ENCODE data around the gene TRIP11. TPM values are rescaled to one million over a fixed set of nuclear protein-coding genes. Genes with fewer than 3 reads are reported as not detected.

Gene TRIP11
- total RNA-seq, 1 donor from 2014 or later: 23.8 TPM

DNA sequence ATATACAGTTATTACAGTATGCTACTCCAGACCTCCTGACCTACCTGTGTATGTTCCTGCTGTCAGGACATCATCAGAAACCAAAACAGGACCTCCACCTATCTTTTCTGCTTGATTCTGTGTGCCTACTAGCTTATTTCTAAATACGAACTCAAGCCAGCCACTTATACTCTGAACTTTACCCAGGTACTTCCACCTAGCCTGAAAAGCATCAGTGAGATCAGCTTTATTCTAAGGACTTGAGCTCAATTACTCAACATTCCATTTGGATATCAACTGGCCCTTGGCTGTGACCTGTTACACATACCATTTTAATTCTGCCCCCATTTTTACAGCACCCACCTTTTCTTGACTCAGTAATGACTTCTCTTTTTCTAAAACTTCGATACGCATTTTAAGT, 29.2 kb downstream of the TRIP11 start:
- no peak for DNase-seq (ENCODE audit: low read depth in 2 of 2)

DNA sequence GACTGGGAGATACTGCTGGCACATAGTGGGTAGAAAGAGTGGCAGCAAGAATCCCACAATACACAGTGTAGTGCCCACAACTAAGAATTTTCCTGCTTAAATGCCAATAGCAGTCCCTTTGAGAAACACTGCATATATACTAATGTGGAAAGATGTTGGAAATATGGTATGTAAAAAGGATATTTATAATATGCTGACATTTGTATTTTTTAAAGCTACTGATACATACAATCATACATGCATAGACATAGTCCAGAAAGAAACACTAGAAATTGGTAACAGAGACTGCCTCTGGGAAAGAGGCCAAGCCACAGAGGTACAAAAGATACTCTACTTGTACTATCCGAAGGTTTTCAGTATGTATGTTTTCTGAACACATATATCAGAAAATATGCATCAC, 30.3 kb downstream of the TRIP11 start:
- no peak for DNase-seq (ENCODE audit: low read depth in 2 of 2)

DNA sequence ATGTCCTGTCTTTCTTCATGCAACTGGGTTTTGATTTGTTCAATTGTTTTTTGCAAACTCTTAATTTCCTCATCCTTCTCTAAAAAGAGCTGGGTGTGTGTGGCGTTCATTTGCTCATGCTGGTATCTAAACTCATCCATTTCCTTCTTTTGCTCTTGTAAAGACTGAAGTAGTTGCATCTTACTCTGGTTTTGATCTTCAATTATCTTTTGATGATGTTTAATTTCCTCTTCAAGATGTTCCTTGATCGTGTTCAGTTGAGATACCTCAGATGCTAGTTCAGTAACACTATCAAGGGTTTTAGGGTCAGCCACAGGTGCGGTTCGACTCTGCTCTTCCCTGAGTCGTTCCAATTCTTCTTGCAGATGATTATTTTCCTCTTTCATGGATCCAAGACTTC, 34.8 kb downstream of the TRIP11 start:
- DNase-seq (ENCODE audit: low read depth in 2 of 2): no peak

DNA sequence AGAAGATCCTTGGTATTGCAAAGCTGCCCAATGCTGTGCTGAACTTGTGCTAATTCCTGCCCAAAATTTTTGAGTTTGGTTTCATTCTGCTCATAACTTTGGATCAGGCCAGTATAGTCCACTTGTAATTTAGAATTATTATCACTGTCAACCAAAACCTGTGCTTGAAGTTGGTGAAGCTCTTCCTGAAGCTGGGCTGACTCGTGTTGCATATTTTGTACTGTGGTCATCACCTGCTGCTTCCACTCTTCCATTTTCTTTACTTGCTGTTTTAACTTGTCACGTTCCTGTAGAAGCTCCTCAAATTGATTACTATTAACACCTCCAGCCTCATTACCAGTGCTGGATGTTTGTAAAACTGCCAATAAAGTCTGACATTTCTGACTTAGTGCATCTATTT, 35.8 kb downstream of the TRIP11 start:
- no peak for DNase-seq (ENCODE audit: low read depth in 2 of 2)

DNA sequence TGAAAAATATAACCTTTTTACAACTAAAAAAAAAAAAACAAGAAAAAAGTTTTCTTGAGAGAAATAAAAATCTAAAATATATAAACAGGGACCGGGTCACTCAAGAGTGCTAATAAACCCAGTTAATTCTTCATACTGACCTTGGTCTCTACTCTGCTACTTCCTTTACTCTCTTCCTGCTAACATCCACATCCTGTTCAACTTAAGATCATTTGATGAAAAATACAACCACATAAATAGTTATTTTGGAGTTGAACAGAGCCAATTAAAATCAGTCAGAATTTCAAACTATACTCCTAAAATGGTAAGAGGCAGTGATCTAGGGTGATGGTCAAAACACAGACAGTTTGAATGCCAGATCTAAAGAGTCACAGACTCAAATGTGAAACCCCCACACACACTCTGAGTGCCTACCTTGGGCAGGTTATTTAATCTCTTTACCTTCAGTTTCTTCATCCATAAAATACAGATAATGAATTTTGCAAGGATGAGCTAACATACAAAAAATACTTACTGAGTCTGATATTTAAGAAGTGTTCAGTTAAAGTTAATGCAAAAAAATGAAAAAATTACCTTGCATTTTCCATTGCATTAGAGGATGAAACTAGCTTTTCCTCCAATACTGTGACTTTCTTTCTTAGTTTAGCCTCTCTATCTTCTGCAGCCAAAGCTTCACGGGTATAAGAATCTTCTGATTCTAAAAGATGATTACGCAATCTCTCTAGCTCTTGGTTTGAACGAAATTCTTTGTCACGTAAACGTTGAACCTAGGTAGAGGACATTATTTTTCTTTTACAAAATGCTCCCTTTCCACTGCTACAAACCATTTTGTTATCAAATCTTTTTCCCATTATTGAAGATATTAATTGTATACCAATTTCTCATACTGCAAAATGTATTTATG, 40.9 kb downstream of the TRIP11 start:
- DNase-seq (ENCODE audit: low read depth in 2 of 2): peak; percentile 7 to 46

DNA sequence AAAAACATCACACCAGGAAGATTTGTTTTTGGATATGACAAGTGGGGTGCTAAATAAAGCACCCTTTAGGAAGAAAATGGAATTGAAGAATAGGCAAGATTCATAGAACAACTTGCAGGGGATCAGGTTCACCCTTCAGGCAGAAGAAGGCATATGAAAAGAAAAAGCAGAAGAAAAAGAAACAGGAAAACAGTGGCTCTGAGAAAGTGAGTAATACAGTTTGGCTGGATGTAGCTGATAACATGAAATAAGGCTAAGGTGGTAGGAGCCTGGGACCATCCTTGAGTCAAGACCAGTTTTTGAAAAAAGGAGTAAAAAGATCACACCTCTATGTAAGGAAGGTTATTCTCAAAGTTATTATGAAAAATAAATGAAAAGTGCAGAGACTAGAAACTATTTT, 42.4 kb downstream of the TRIP11 start:
- peak in 1 of 2 donors; percentile 38 for DNase-seq (ENCODE audit: low read depth in 2 of 2)

DNA sequence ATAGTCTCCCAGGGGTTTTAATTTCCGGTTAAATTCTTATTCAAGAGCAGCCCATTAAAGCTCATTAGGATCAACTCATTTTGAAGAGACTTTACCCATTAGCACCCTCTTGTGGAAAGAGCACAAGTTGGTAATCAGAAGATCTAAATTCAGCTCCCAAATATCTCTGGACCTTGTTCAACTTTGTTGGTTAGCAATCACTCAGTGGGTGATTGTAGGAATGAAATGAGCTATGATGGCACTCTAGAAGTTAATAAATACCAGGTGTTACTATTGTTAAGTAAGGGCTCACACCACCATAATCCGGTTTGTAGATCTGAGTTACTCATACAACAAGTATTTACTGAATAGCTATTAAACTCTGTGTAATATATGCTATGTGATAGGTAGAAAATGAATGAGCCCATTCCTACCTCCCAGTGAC, 42.9 kb downstream of the TRIP11 start:
- DNase-seq (ENCODE audit: low read depth in 2 of 2): peak; percentile 64 to 75

DNA sequence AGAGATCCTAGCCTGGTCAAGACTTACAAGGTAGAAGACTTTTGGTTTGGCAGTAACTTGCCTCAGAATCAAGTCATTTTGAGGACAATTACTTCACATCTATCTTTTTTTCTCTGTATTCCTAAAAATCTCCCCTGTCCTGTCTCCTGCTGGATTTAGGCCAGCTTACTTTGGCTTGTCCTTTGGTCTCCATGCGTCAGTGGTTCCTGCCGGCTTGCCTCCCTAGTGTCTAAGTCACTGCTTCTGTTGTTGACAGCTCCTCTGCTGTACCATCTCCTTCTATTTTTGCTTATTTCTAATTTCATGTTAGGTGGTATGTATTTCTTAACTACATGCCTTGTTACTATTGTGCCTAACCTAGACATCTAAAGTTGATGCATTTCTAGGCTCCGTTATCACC, 52.7 kb downstream of the TRIP11 start:
- peak; percentile 13 to 37 for DNase-seq (ENCODE audit: low read depth in 2 of 2)

DNA sequence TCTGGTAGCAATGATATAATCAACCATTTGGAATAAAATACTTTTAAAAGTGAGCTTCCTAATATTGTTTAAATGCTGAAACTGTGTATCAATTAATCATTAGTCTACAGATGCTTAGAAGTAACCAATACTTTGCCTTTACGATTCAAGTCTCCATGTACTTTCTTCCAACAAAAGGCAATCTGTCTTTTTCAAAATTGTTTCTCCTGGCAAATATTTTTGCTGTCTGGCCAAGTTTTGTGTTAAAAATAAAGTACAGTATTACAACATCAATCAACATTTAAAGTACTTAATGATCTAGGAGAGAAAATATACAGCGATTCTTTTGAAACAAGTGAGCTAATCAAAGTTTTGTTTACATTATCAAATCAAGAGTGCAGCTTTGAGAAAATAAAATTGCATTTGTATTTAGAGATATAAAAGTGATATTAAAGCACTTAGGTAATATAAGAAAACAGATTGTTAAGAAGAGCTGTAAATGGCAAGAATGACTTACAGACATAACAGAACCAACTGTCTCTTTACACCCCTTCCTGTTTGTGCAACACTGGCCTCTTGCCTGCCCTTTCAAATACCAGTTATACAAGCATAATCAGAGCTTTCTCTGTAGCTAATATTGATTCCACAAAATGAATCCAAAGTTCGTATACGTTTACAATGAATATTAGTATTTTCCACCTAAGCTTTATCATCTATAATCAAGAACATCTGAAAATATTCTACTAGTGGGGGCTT, 54.2 kb downstream of the TRIP11 start:
- DNase-seq (ENCODE audit: low read depth in 2 of 2): peak; percentile 39 to 59

DNA sequence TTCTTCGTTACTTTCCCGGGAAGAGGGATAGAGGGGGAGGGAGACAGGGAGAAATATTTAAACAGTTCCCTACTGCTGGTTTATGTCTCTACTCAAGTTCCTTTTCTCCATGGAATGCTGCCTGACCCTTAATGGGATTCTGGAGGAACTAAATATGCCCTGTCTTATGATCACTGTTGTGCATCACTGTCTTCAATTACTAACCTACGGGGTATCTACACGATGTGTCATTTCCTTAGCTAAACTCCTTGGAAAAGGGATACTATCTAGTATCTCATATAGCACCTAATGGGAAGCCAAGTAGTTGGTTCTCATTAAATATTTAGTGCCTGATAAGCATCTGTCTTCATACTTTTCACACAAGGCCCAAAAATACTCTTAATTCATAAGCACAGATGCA, 54.9 kb downstream of the TRIP11 start:
- peak in 1 of 2 donors; percentile 78 for DNase-seq (ENCODE audit: low read depth in 2 of 2)

DNA sequence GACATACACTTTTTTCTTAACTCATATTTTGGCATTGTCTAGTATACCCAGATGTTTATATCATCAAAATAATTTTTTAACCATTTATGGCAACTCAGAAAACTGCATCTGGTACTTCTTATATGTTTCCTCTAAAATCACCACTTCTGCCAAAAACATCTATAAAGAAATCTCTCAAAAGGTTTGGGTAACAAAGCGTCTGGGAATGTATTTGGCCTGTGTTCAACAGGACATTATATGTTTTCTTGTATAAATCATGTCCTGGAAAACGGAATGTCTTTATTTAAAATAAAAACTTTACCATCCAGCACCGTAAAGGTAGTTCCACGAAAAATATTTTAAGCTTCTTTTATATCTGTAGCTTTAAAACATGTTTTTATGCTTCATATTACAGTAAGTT, 56.3 kb downstream of the TRIP11 start:
- peak in 1 of 2 donors; percentile 34 for DNase-seq (ENCODE audit: low read depth in 2 of 2)

DNA sequence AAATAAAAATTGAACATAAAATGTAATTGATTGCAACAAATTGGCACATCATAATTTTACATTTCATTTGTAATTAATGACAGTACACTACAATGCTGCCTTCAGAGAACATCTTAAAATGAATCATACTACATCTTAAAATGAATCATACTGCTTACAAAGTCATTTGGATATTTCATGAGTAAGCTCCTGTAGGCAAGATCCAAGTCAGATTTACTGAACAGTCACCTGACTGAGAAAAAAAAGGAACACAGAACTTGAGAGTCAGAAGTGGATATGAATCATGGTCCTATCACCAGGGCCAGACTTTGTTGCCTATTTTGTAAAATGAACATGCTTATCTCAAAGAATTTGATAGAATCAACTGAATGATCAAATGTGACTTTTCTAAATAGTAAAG, 59.7 kb downstream of the TRIP11 start:
- peak in 1 of 2 donors; percentile 95 for DNase-seq (ENCODE audit: low read depth in 2 of 2)

DNA sequence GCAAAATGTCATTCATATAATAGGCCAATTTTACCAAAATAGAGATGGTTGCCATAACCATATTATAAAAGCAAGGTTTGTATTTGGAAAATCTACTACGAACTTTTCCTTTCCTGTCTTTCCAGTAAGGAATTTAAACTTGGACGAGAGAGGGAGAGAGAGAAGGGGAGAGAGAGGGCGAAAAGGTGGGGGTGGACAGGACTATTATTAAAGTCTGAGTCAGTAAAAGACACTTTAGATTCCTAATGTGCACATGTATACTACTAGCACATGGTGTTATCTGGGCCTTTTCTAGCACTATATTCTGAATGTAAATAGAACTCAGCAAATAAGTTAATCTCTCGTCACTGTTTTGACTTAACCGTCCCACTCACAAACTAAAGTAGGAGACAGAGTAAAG, 62.0 kb downstream of the TRIP11 start:
- DNase-seq (ENCODE audit: low read depth in 2 of 2): no peak

DNA sequence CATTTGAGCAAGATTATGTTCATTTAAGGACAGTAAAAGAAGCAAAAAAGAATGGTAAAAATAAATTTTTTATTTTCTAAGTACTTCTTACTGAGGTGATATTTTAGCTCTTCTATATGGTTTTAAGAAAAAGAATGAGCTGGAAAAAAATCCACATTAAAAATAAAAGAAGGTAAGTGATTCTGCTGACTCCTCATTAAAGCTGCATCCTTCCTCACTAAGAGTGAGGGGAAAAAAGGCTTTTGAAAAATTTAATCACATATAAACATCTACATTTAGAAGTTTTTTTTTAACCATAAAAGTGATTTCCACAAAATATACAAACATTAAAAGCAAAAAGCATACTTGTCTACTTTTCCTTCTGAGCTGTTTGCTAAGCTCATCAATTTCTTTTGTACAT, 64.1 kb downstream of the TRIP11 start:
- no peak for DNase-seq (ENCODE audit: low read depth in 2 of 2)

DNA sequence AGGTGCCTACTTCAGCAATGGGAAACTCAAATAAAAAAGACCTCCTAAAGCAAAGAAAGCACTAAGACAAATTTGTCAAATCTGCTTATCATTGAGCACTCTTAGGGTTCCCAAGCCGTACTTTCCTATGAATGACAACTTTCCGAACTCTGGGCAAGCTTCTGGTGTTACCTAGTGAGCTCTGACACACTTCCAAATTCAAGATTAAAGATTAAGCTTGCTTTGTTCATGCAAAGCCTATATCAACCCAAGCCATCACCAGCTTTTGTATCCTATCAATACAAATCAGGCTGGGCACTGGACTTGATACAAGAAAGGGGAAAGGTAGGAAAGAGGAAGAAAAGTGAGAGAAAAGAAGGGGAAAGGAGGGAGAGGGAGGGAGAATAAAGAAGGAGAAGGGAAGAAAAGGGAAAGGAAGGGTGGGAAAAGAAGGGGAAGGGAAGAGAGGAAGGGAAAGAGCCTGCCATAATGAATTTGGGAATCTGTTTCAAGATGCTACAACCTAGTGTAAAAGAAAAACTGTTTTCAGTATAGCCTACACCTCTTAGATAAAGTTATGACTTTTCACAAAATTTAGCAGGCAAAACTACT, 68.6 kb downstream of the TRIP11 start:
- no peak for DNase-seq (ENCODE audit: low read depth in 2 of 2)

DNA sequence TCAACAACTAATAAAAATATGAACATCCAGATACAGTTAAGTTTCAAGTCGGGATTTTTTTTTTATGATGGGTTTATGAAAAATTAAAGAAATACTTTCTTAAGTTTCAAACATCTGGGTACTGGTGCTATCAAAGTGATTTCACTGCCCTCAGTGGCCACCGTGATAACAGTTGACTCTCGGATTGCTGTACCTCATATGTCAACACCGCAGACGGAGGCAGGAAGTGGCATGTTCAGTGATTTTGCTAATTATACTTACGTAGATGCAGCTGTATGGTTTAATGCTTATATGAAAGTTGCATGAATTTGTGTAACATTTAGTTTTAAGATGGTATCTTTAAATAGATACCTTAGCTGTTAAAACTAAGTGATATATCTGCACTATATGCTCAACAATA, 71.6 kb downstream of the TRIP11 start:
- no peak for DNase-seq (ENCODE audit: low read depth in 2 of 2)

DNA sequence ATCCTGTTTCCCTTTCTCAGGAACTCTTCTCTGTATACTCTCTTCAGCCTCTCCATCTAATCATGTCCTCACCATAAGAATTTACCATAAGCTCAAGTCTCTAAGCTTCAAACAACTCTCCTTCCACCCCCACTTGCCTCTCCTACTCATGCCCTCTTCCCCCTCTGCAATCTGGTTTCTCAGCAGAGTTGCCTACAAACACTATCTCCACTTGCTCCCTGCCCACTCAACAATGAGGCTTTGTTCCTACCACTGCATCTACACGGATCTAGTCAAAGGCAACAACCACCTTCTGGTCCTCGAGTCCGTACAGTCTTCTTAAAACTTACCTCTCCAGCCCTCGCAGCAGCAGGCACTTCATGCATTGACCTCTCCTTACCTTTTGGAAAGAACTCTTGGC, 75.1 kb downstream of the TRIP11 start:
- DNase-seq (ENCODE audit: low read depth in 2 of 2): no peak

DNA sequence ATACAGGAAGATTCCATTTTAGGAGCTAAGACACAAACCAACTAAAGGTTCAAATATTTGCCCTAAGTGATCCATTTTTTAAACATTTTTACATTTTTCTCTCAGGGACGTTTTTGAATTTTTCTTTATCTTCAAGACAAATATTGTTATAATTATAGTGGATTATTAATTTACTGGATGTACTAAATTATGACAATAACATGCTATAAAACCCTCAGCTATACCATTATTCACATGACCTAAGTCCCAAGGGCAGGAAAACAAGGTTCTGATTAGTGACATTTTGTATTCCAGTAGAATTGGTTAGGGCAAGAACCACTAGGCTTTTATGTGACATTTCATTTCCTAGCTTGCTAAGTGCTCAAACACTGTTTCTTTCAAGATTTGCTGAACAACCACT, 75.8 kb downstream of the TRIP11 start:
- no peak for DNase-seq (ENCODE audit: low read depth in 2 of 2)

DNA sequence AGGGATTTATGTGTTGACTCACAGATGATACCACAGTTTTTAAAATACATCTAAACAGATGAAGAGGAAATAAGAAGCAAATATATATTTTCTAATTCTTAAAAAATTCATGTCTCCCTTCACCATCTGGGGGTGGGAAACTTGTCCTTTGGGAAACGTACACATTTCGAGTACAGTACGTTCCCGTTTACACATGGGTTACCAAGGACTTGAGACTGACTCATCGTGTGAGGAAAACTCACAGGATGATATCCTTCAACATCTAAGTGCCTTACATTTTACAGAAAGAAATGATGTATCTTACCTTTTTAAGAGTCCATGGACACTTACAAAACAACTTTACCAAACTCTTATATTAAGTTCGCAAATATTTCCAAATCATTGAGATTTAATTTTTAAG, 76.4 kb downstream of the TRIP11 start:
- peak in 1 of 2 donors; percentile 35 for DNase-seq (ENCODE audit: low read depth in 2 of 2)

DNA sequence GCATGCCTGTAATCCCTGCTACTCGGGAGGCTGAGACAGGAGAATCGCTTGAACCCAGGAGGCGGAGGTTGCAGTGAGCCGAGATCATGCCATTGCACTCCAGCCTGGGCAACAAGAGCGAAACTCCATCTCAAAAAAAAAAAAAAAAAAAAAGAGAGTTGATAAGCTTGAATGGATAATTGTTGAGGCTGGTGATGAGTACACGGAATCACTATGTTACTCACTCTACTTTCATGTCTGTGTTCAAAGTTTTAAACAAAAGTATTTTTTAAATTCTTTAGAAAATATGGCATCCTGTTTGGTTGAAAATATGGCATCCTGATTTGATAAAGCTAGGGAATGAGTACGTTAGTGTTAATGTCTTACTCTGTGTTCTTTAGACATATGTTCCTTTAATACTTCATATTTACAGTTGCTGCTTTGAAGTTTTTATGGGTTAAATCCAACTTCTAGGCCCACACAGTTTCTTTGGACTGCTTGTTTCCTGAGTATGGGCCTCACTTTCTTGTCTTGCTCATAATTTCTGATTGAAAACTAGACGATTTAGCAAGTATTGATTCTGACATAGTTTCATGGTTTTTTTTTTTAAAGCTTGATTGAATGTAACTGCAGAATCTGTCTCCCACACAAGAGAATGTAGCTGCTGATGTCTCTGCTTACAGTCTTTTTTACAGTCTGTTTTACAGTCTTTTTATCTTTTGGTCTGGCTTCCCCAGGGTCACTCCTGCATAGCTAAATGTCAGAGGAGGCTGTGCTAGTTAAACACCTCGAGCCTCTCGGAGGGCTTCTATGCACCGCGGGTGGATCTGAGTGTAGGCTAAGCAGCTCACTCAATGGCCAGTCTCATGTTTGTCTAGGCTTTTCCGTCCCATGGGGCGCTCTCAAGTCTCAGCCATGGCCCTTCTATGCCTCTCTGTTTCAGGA, 78.3 kb downstream of the TRIP11 start:
- no peak for DNase-seq (ENCODE audit: low read depth in 2 of 2)

DNA sequence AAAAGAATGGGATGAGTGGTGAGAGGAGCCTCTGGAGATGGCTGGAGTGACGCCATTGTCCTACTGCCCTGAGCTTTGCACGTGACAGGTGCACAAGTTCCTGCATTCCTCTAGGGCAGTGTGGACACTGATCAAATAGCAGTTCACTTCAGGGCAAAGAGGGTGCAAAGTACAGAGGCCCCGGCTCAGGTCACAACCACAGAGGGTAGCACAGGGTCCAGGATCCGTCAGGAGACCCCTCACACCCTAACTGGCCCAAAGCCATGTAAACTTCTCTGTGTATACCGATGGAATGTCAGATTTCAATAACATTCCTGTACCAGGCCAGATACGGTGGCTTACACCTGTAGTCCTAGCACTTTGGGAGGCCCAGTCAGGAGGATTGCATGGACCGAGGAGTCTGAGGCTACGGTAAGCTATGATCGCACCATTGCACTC, 82.0 kb downstream of the TRIP11 start:
- DNase-seq (ENCODE audit: low read depth in 2 of 2): no peak
